Astrocyte (in vitro differentiated cells and primary cell): ENCODE data around the gene DAP. TPM values are rescaled to one million over a fixed set of nuclear protein-coding genes. Genes with fewer than 3 reads are reported as not detected.

Source experiments
- DNase-seq: peaks from one replicate; pipeline ENCODE4 v3.0.0-alpha.2; 2010; ENCODE audit warnings: low read depth
- FAIRE-seq: peaks from 2 replicates; lab custom pipeline; 2011; peaks lifted over from hg19 to GRCh38; lab: Jason Lieb, UNC
- H2AFZ ChIP-seq: 2 replicates; pipeline ENCODE4 v1.6.0; 2012; ENCODE audit warnings: low read depth, low read length, inconsistent platforms
- H3K27ac ChIP-seq: 2 replicates; pipeline ENCODE4 v1.5.1; 2011; ENCODE audit warnings: low read depth, low read length, inconsistent platforms
- H3K27me3 ChIP-seq: 2 replicates; pipeline ENCODE4 v1.6.0; 2011; ENCODE audit warnings: low read length, inconsistent platforms; ENCODE audit not compliant: insufficient read depth
- H3K36me3 ChIP-seq: 2 replicates; pipeline ENCODE4 v1.5.1; 2011; ENCODE audit warnings: low read length, inconsistent platforms; ENCODE audit not compliant: insufficient read depth
- H3K4me1 ChIP-seq: 2 replicates; pipeline ENCODE4 v1.5.1; 2011; ENCODE audit warnings: low read length, inconsistent platforms; ENCODE audit not compliant: insufficient read depth
- H3K4me2 ChIP-seq: 2 replicates; pipeline ENCODE4 v1.6.0; 2012; ENCODE audit warnings: low read length, inconsistent platforms
- H3K4me3 ChIP-seq: 2 replicates; pipeline ENCODE4 v1.5.1; 2011; ENCODE audit warnings: low read depth, mild to moderate bottlenecking, low read length, inconsistent platforms; ENCODE audit not compliant: insufficient read depth
- H3K79me2 ChIP-seq: 2 replicates; pipeline ENCODE4 v1.6.0; 2012; ENCODE audit warnings: mild to moderate bottlenecking, low read length, inconsistent platforms; ENCODE audit not compliant: insufficient read depth
- H3K9ac ChIP-seq: 2 replicates; pipeline ENCODE4 v1.6.0; 2012; ENCODE audit warnings: mild to moderate bottlenecking, low read length, inconsistent platforms
- H3K9me3 ChIP-seq: 2 replicates; pipeline ENCODE4 v1.5.1; 2012; ENCODE audit warnings: low read depth, mild to moderate bottlenecking, low read length, inconsistent platforms; ENCODE audit not compliant: insufficient read depth
- H4K20me1 ChIP-seq: 2 replicates; pipeline ENCODE4 v1.6.0; 2012; ENCODE audit warnings: low read length, inconsistent platforms; ENCODE audit not compliant: insufficient read depth
- H3K27ac Mint-ChIP-seq: one replicate; pipeline ENCODE4 v1.8.0; 2021; ENCODE audit warnings: mild to moderate bottlenecking, mixed read lengths; ENCODE audit not compliant: unreplicated experiment
- H3K27me3 Mint-ChIP-seq: one replicate; pipeline ENCODE4 v1.8.0; 2021; ENCODE audit warnings: low read depth, mixed read lengths; ENCODE audit not compliant: unreplicated experiment
- H3K36me3 Mint-ChIP-seq: one replicate; pipeline ENCODE4 v1.8.0; 2021; ENCODE audit warnings: low read depth, mixed read lengths; ENCODE audit not compliant: unreplicated experiment
- H3K4me1 Mint-ChIP-seq: one replicate; pipeline ENCODE4 v1.8.0; 2021; ENCODE audit warnings: low read depth, mixed read lengths; ENCODE audit not compliant: unreplicated experiment
- H3K4me3 Mint-ChIP-seq: one replicate; pipeline ENCODE4 v1.8.0; 2021; ENCODE audit warnings: mild to moderate bottlenecking, moderate library complexity, mixed read lengths; ENCODE audit not compliant: unreplicated experiment
- H3K9me3 Mint-ChIP-seq: one replicate; pipeline ENCODE4 v1.8.0; 2021; ENCODE audit warnings: mild to moderate bottlenecking, mixed read lengths; ENCODE audit not compliant: unreplicated experiment
- CTCF ChIP-seq: IDR thresholded peaks from 2 replicates; pipeline ENCODE4 v1.5.1; 2011; ENCODE audit warnings: low read depth, mild to moderate bottlenecking, inconsistent platforms, low read length, moderate library complexity; ENCODE audit not compliant: insufficient read depth
- EZH2 ChIP-seq: IDR thresholded peaks from 2 replicates; pipeline ENCODE4 v1.6.1; 2012; ENCODE audit warnings: mild to moderate bottlenecking, low read length, inconsistent platforms; ENCODE audit not compliant: insufficient read depth
- total RNA-seq: library from RNA; stranded (reverse); gene quantifications from 2 replicates; pipeline ENCODE4 v1.2.1, GENCODE V29; 2021

DAP gene
- total RNA-seq, 1 donor from 2014 or later: 239 TPM

- H3K79me2 ChIP-seq: peaks cover 88% of the 10 kb centered on the region
Measured at GRCh38 chr5:10736808-10737207, 24.2 kb downstream of the DAP start.

GRCh38 chr5:10736354-10736753, 24.7 kb downstream of the DAP start:
- TF ChIP-seq CTCF (no peak), EZH2 (no peak)
- Histone ChIP-seq H3K9ac (no peak overlapping the region), H3K27ac (no peak overlapping the region), H2AFZ (no peak overlapping the region), H3K27me3 (no peaks in the 10 kb centered on the region), H4K20me1 (peaks cover 79% of the 10 kb centered on the region), H3K9me3 (no peaks in the 10 kb centered on the region), H3K4me2 (no peak overlapping the region), H3K4me1 (no peaks in the 10 kb centered on the region), H3K36me3 (peaks cover 26% of the 10 kb centered on the region), H3K79me2 (peaks cover 89% of the 10 kb centered on the region), H3K4me3 (no peak overlapping the region)
- no peak overlapping the region for H3K27ac Mint-ChIP-seq
- H3K4me1 Mint-ChIP-seq: peaks cover 6% of the 10 kb centered on the region
- H3K9me3 Mint-ChIP-seq: peaks cover 4% of the 10 kb centered on the region
- no peak for FAIRE-seq
- no peaks in the 10 kb centered on the region for H3K27me3 Mint-ChIP-seq
- H3K4me3 Mint-ChIP-seq: no peak overlapping the region
- H3K36me3 Mint-ChIP-seq: peaks cover 36% of the 10 kb centered on the region
- no peak for DNase-seq

More at GRCh38 chr5:10736808-10737207, 24.2 kb downstream of the DAP start:
- peaks cover 4% of the 10 kb centered on the region for H3K9me3 Mint-ChIP-seq
- H3K27me3 Mint-ChIP-seq: no peaks in the 10 kb centered on the region
- peaks cover 77% of the 10 kb centered on the region for H4K20me1 ChIP-seq
- no peaks in the 10 kb centered on the region for H3K4me1 ChIP-seq
- H3K27ac Mint-ChIP-seq: no peak overlapping the region
- FAIRE-seq (no peak), DNase-seq (no peak)
- no peak overlapping the region for H3K4me3 ChIP-seq
- H3K27ac ChIP-seq: no peak overlapping the region
- H3K4me2 ChIP-seq: no peak overlapping the region
- no peak overlapping the region for H3K4me3 Mint-ChIP-seq
- TF ChIP-seq EZH2: no peak
- no peak for TF ChIP-seq CTCF
- peaks cover 6% of the 10 kb centered on the region for H3K4me1 Mint-ChIP-seq
- H2AFZ ChIP-seq: no peak overlapping the region
- no peak overlapping the region for H3K9ac ChIP-seq
- no peaks in the 10 kb centered on the region for H3K27me3 ChIP-seq
- peaks cover 29% of the 10 kb centered on the region for H3K36me3 ChIP-seq
- peaks cover 39% of the 10 kb centered on the region for H3K36me3 Mint-ChIP-seq
- no peaks in the 10 kb centered on the region for H3K9me3 ChIP-seq

GRCh38 chr5:10735569-10736276, 25.3 kb downstream of the DAP start:
- peaks cover 32% of the 10 kb centered on the region for H3K36me3 Mint-ChIP-seq
- no peak for FAIRE-seq
- H3K27me3 ChIP-seq: no peaks in the 10 kb centered on the region

More at GRCh38 chr5:10735569-10736276, 25.3 kb downstream of the DAP start:
- Mint-ChIP-seq H3K4me1 (peaks cover 6% of the 10 kb centered on the region), H3K9me3 (no peaks in the 10 kb centered on the region), H3K4me3 (no peak overlapping the region), H3K27ac (peak overlapping the region; percentile 26), H3K27me3 (no peaks in the 10 kb centered on the region)
- H3K4me2 ChIP-seq: no peak overlapping the region
- no peak overlapping the region for H3K9ac ChIP-seq
- H3K27ac ChIP-seq: no peak overlapping the region
- no peaks in the 10 kb centered on the region for H3K4me1 ChIP-seq
- DNase-seq: no peak
- no peaks in the 10 kb centered on the region for H3K9me3 ChIP-seq
- no peak for TF ChIP-seq EZH2
- H3K36me3 ChIP-seq: peaks cover 26% of the 10 kb centered on the region
- no peak overlapping the region for H3K4me3 ChIP-seq
- H2AFZ ChIP-seq: no peak overlapping the region
- peaks cover 85% of the 10 kb centered on the region for H3K79me2 ChIP-seq
- peaks cover 79% of the 10 kb centered on the region for H4K20me1 ChIP-seq
